ENCODE measurements around the gene CAV1.

The CAV1 gene

GRCh38 chr7:116530107-116530820 lies 5.4 kb downstream of the CAV1 start:
- peak; percentile 59 for DNase-seq (ENCODE audit: low read depth)

GRCh38 chr7:116532102-116532688 lies 7.4 kb downstream of the CAV1 start:
- DNase-seq (ENCODE audit: low read depth) = no peak

GRCh38 chr7:116534790-116535189 lies 10.0 kb downstream of the CAV1 start:
- peak; percentile 78 for DNase-seq (ENCODE audit: low read depth)

DNA sequence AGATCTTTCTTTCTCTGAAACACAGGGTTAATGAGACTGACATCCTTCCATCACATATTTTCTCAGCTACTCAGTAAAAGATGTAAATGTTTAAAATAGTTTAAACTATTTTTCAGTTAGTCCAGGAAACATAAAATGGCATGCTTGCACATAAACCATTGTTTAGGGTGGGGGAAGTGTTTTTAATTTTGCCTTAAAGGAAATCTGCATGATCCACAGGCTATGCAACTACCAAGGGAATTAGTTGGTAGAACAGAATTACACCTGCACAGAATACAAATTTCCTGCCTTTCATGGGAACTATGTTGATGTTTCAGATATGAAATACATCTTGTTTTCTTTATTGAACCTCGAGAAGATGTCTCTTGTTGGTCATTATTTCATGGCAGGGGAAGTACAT lies 10.6 kb downstream of the CAV1 start:
- no peak for DNase-seq (ENCODE audit: low read depth)

GRCh38 chr7:116538138-116538537 lies 13.3 kb downstream of the CAV1 start:
- DNase-seq (ENCODE audit: low read depth) = no peak

DNA sequence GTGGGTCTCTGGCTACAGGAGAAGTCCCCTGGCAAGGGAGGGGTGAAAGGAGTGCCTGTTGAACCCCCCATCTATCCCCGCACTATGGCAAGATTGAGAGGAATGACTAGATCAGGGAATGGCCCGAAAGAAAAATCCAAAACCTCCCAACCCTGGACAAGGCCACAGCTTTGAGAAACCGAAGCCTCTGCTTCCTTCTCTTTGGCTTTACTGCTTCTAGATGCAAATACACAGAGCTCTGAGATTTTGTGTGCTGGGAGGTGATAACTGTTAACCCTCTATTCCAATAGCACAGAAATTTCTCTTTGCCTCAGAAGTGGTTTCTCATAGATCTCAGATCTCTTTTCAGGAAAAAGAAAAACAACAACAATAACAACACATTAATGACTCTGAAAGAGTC lies 15.0 kb downstream of the CAV1 start:
- no peak for DNase-seq (ENCODE audit: low read depth)

GRCh38 chr7:116540743-116541142 lies 15.9 kb downstream of the CAV1 start:
- DNase-seq (ENCODE audit: low read depth) = peak; percentile 42

- no peak for DNase-seq (ENCODE audit: low read depth)
Measured at GRCh38 chr7:116541951-116542350, 17.1 kb downstream of the CAV1 start.

DNA sequence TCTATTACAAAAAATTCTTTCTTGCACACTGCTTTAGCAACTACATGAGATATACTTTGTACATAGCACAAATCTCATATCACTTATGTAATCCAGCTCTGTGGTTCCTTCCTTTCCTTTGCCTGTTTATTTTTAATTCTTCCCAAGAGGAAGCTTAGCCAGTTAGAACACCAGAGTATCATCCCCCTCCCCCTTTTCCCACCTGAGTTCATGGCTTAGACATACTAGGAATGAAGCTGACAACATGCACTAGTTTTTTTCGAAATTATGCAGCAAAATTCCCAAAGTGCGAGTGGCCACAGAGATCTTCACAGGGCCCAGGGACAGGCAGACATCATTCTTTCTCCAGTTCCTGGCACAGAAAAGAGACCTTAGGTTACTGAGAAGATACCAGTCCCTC lies 17.8 kb downstream of the CAV1 start:
- DNase-seq (ENCODE audit: low read depth) = peak; percentile 91

DNA sequence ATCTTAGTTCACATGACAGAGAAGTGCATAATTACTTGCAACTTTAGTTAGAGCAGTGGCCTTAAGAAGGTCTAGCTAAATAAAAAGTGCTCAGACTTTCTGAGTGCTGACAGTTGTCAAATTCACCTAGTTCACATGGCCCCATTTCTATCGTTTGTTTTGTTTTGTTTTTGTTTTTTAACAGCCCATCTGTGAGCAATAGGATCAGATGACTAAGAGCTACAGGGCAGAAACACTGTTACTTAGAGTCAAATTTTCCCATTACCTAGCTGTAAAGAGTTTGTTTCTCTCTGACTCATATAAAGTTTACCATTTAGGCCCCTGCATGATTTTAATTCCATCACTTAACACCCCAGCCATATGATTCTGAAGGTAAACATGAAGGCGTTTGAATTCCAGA lies 18.8 kb downstream of the CAV1 start:
- peak; percentile 68 for DNase-seq (ENCODE audit: low read depth)

- DNase-seq (ENCODE audit: low read depth) = peak; percentile 51
Measured at GRCh38 chr7:116544487-116544886, 19.7 kb downstream of the CAV1 start.

DNA sequence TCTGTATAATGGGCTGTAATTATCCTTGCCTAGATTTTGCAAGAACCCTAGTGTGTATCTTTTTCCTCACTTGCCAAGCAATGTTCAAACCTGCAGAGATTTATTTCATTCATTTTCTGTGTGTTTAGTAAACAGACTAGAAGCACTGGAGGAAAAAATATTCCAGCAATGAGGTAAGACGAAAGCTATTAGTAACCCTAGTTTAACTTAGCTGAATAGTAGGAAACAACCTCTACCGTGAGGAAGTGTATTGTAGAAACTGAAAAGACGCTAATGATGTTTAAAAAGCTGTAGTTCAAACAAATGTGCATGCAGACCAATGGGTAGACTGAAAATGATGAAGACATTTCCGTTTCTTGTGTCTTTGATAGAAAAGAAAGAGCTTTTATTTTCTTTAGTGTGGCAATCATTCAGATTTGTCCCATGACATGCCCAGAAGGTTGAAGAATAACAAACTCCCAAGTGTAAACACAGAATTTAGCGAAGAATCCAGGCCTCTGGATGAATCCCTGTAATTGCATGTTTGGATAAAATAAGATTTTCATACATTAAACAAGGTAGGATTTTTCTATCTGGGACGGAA lies 20.7 kb downstream of the CAV1 start:
- peak; percentile 45 for DNase-seq (ENCODE audit: low read depth)

DNA sequence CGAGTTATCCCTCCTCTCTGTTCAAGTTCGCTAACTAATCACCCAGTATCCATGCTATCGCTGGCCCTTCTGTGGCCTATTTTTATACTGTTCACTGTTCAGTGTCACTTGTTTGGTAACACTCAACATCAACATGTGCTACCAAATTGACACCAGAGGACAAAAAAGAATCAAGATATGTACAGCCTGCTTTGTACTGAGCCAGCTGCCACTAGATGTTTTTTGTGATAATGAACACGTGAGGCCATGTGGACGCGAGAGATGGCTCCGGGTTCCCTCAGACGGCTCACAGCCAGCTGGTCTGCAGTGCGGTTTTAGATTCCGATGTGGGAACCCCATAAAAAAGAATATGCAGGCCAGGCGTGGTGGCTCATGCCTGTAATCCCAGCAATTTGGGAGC lies 21.2 kb downstream of the CAV1 start:
- peak; percentile 90 for DNase-seq (ENCODE audit: low read depth)

- DNase-seq (ENCODE audit: low read depth) = peak; percentile 88
Measured at GRCh38 chr7:116546916-116547315, 22.1 kb downstream of the CAV1 start.

- DNase-seq (ENCODE audit: low read depth) = peak; percentile 94
Measured at GRCh38 chr7:116547347-116547746, 22.5 kb downstream of the CAV1 start.

DNA sequence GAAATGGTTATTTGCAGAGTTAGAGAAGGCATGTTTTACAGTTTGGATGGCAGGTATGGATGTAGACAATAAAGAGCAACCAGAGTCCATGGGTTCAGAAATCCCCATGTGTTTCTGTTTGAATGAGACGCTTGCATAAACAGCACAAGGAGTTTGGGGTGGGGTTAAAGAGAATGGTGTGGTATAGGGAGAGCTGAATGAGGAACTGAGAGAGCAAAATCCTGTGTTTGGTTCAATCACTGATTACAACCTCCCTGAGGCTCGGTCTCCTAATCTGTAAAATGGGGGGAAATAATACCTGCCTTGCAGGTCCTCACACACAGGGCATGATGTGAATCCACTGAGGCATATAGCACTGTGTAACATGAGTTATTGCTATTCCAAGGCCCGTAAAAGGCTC lies 23.7 kb downstream of the CAV1 start:
- DNase-seq (ENCODE audit: low read depth) = no peak

GRCh38 chr7:116549370-116549769 lies 24.5 kb downstream of the CAV1 start:
- DNase-seq (ENCODE audit: low read depth) = no peak

- DNase-seq (ENCODE audit: low read depth) = no peak
Measured at GRCh38 chr7:116551692-116552091, 26.9 kb downstream of the CAV1 start.

GRCh38 chr7:116552602-116553001 lies 27.8 kb downstream of the CAV1 start:
- peak; percentile 48 for DNase-seq (ENCODE audit: low read depth)

DNA sequence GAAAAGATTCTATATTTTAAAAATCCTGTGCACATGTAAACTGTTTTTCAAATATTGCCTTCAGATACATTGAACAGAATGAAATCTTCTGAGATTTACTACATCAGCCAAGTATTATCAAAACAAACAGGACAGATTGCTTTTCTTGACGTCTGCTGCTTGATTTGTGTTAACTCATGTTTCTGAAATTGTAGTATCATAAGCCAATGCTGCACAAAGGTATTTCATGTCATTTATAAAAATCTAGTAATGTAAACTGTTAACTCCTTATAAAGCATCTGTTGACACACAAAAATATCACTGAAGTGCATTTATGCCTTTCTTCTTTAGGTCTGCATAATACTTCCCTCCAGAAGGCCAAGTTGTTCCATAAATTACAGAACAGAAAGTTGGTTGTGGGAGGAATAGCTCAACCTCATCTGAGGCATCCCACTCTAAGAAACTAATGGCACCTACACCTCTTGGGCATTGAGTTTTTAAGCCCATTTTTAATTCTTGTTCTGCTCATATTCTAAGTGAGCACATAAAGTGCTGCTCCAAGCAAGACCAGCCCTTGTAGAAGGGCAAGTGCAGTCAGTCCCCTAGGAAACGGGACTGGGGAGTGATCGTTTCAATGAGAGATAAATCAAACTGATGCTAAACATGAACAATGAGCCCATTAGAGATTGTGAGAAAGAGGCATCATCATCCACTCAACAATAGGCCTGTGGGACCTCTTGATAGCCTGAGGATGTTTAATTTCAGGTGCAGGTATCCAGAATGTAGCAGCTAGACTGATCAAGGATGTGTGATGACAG lies 28.5 kb downstream of the CAV1 start:
- no peak for DNase-seq (ENCODE audit: low read depth)

GRCh38 chr7:116554436-116554835 lies 29.6 kb downstream of the CAV1 start:
- peak; percentile 51 for DNase-seq (ENCODE audit: low read depth)

GRCh38 chr7:116554911-116555310 lies 30.1 kb downstream of the CAV1 start:
- DNase-seq (ENCODE audit: low read depth) = no peak

- DNase-seq (ENCODE audit: low read depth) = no peak
Measured at GRCh38 chr7:116557066-116557585, 32.3 kb downstream of the CAV1 start.

Data from EH (cell line).